IPS-18a (cell line): Measurements from ENCODE around the gene EHBP1.

Experiments used
- H3K27ac ChIP-seq: one replicate; pipeline ENCODE4 v1.5.1; 2013; ENCODE audit warnings: low read length
- H3K27me3 ChIP-seq: one replicate; pipeline ENCODE4 v1.6.1; 2013; ENCODE audit warnings: mild to moderate bottlenecking, low read length; ENCODE audit not compliant: control insufficient read depth, insufficient read depth
- H3K36me3 ChIP-seq: one replicate; pipeline ENCODE4 v1.6.1; 2013; ENCODE audit warnings: low read depth, low read length; ENCODE audit not compliant: control insufficient read depth
- H3K4me1 ChIP-seq: one replicate; pipeline ENCODE4 v1.6.1; 2013; ENCODE audit warnings: low read depth, low read length; ENCODE audit not compliant: control insufficient read depth
- H3K4me3 ChIP-seq: one replicate; pipeline ENCODE4 v1.5.1; 2013; ENCODE audit warnings: low read length
- H3K9ac ChIP-seq: one replicate; pipeline ENCODE4 v1.6.1; 2013; ENCODE audit warnings: mild to moderate bottlenecking, low read length, moderate library complexity
- H3K9me3 ChIP-seq: one replicate; pipeline ENCODE4 v1.6.1; 2013; ENCODE audit warnings: low read depth, low read length; ENCODE audit not compliant: control insufficient read depth

The EHBP1 gene

GRCh38 chr2:62705007-62705829 is at the start of gene EHBP1:
TSS of gene EHBP1 (plus strand) at chr2:62705713. CDS start at chr2:62707192, 1,479 bp downstream.
- Histone ChIP-seq H3K4me3 (peak within 1 kb of the TSS; percentile 82), H3K4me1 (peaks cover 23% of the 10 kb centered on the region), H3K9me3 (no peaks in the 10 kb centered on the region), H3K9ac (peak within 1 kb of the TSS; percentile 76), H3K27me3 (no peaks in the 10 kb centered on the region), H3K36me3 (peaks cover 10% of the 10 kb centered on the region), H3K27ac (peak within 1 kb of the TSS; percentile 45)

GRCh38 chr2:62657783-62658182 is 47.7 kb upstream of the EHBP1 start:
- Histone ChIP-seq H3K4me1 (peaks cover 14% of the 10 kb centered on the region), H3K36me3 (no peaks in the 10 kb centered on the region), H3K27ac (no peak overlapping the region), H3K9ac (no peak overlapping the region), H3K9me3 (no peaks in the 10 kb centered on the region), H3K4me3 (no peak overlapping the region), H3K27me3 (no peaks in the 10 kb centered on the region)

- Histone ChIP-seq H3K27me3 (no peaks in the 10 kb centered on the region), H3K27ac (no peak overlapping the region), H3K9me3 (no peaks in the 10 kb centered on the region), H3K36me3 (no peaks in the 10 kb centered on the region), H3K4me3 (no peak overlapping the region), H3K9ac (no peak overlapping the region), H3K4me1 (peaks cover 14% of the 10 kb centered on the region)
Measured at GRCh38 chr2:62658891-62659290, 46.6 kb upstream of the EHBP1 start.

- Histone ChIP-seq H3K4me3 (no peak overlapping the region), H3K9me3 (no peaks in the 10 kb centered on the region), H3K27me3 (no peaks in the 10 kb centered on the region), H3K27ac (no peak overlapping the region), H3K36me3 (no peaks in the 10 kb centered on the region), H3K9ac (no peak overlapping the region), H3K4me1 (peaks cover 14% of the 10 kb centered on the region)
Measured at GRCh38 chr2:62660087-62660486, 45.4 kb upstream of the EHBP1 start.

GRCh38 chr2:62660582-62661262 is 44.8 kb upstream of the EHBP1 start:
- Histone ChIP-seq H3K9ac (no peak overlapping the region), H3K4me3 (no peak overlapping the region), H3K4me1 (peaks cover 14% of the 10 kb centered on the region), H3K36me3 (no peaks in the 10 kb centered on the region), H3K27ac (no peak overlapping the region), H3K9me3 (no peaks in the 10 kb centered on the region), H3K27me3 (no peaks in the 10 kb centered on the region)

- Histone ChIP-seq H3K27me3 (no peaks in the 10 kb centered on the region), H3K9me3 (no peaks in the 10 kb centered on the region), H3K4me3 (no peak overlapping the region), H3K27ac (no peak overlapping the region), H3K36me3 (no peaks in the 10 kb centered on the region), H3K9ac (no peak overlapping the region), H3K4me1 (peaks cover 14% of the 10 kb centered on the region)
Measured at GRCh38 chr2:62661263-62661635, 44.3 kb upstream of the EHBP1 start.

GRCh38 chr2:62662131-62662530 is 43.4 kb upstream of the EHBP1 start:
- no peak overlapping the region for H3K9ac ChIP-seq
- H3K4me1 ChIP-seq = peaks cover 14% of the 10 kb centered on the region

GRCh38 chr2:62662554-62662953 is 43.0 kb upstream of the EHBP1 start:
- H3K4me3 ChIP-seq = no peak overlapping the region
- H3K9ac ChIP-seq = no peak overlapping the region
- H3K27ac ChIP-seq = no peak overlapping the region
- H3K36me3 ChIP-seq = no peaks in the 10 kb centered on the region
- peaks cover 14% of the 10 kb centered on the region for H3K4me1 ChIP-seq
- H3K9me3 ChIP-seq = no peaks in the 10 kb centered on the region
- H3K27me3 ChIP-seq = no peaks in the 10 kb centered on the region

More at GRCh38 chr2:62662131-62662530, 43.4 kb upstream of the EHBP1 start:
- no peak overlapping the region for H3K27ac ChIP-seq
- H3K9me3 ChIP-seq = no peaks in the 10 kb centered on the region
- H3K36me3 ChIP-seq = no peaks in the 10 kb centered on the region
- no peaks in the 10 kb centered on the region for H3K27me3 ChIP-seq
- H3K4me3 ChIP-seq = no peak overlapping the region

GRCh38 chr2:62663411-62663810 is 42.1 kb upstream of the EHBP1 start:
- no peaks in the 10 kb centered on the region for H3K36me3 ChIP-seq
- H3K27ac ChIP-seq = no peak overlapping the region
- H3K4me1 ChIP-seq = peaks cover 14% of the 10 kb centered on the region
- no peaks in the 10 kb centered on the region for H3K27me3 ChIP-seq
- no peaks in the 10 kb centered on the region for H3K9me3 ChIP-seq
- no peak overlapping the region for H3K9ac ChIP-seq
- H3K4me3 ChIP-seq = no peak overlapping the region

- Histone ChIP-seq H3K27ac (no peak overlapping the region), H3K36me3 (no peaks in the 10 kb centered on the region), H3K27me3 (no peaks in the 10 kb centered on the region), H3K9ac (no peak overlapping the region), H3K4me3 (no peak overlapping the region), H3K4me1 (peaks cover 14% of the 10 kb centered on the region), H3K9me3 (no peaks in the 10 kb centered on the region)
Measured at GRCh38 chr2:62663920-62664795, 41.4 kb upstream of the EHBP1 start.

- no peak overlapping the region for H3K4me3 ChIP-seq
- H3K27me3 ChIP-seq = no peaks in the 10 kb centered on the region
- no peaks in the 10 kb centered on the region for H3K36me3 ChIP-seq
- peaks cover 14% of the 10 kb centered on the region for H3K4me1 ChIP-seq
- no peak overlapping the region for H3K9ac ChIP-seq
- no peak overlapping the region for H3K27ac ChIP-seq
- no peaks in the 10 kb centered on the region for H3K9me3 ChIP-seq
Measured at GRCh38 chr2:62665446-62665845, 40.1 kb upstream of the EHBP1 start.
